Esophagus muscularis mucosa (tissue), 3 donors: ENCODE data around the gene ZSCAN22.

Source experiments
- POLR2A ChIP-seq: fragments of 450-650 bp; IDR thresholded peaks from one replicate; pipeline ENCODE4 v1.6.1; 2017; ENCODE audit warnings: antibody characterized with exemption, moderate library complexity, mild to moderate bottlenecking, low read depth
- POLR2AphosphoS5 ChIP-seq, 2 donors: sonication (generic); formaldehyde crosslinking; IDR thresholded peaks; one replicate each; pipeline ENCODE4 v1.6.1; 2017; ENCODE audit warnings: antibody characterized with exemption in 2 of 2
- TF ChIP-seq, protein P1 (sequence below), 3 experiments: fragments of 200-600 bp in 2 of 3; fragments of 450-650 bp in 1 of 3; sonication (generic) in 2 of 3; IDR thresholded peaks; one replicate each; pipeline ENCODE4 v1.5.1; 2017 to 2019; ENCODE audit warnings: antibody characterized with exemption in 3 of 3, mild to moderate bottlenecking in 2 of 3, moderate library complexity in 1 of 3

DNA sequence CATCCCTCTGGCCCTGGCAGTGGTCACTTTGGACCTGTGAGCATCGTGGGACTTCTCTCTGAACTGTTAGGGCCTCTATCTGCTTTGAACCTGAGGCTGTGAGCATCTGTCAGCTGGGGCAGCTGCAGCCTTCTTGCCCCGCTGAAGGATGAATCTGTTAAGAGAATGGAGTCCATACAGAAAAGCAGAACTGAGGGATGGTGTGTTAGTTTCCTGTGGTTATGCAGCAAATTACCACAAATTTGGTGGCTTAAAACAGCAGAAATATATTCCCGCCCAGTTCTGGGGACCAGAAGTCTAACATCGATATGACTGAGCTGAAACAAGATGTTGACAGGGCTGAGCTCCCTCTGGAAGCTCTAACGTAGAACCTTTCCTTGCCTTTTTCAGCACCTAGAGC lies 37.4 kb downstream of the ZSCAN22 start:
- TF ChIP-seq POLR2AphosphoS5 (IDR thresholded peaks at IDR 0.05) (no peak), POLR2A (no peak)
- TF ChIP-seq, protein P1, sequence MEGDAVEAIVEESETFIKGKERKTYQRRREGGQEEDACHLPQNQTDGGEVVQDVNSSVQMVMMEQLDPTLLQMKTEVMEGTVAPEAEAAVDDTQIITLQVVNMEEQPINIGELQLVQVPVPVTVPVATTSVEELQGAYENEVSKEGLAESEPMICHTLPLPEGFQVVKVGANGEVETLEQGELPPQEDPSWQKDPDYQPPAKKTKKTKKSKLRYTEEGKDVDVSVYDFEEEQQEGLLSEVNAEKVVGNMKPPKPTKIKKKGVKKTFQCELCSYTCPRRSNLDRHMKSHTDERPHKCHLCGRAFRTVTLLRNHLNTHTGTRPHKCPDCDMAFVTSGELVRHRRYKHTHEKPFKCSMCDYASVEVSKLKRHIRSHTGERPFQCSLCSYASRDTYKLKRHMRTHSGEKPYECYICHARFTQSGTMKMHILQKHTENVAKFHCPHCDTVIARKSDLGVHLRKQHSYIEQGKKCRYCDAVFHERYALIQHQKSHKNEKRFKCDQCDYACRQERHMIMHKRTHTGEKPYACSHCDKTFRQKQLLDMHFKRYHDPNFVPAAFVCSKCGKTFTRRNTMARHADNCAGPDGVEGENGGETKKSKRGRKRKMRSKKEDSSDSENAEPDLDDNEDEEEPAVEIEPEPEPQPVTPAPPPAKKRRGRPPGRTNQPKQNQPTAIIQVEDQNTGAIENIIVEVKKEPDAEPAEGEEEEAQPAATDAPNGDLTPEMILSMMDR (IDR thresholded peaks at IDR 0.05), result no peak
